Measurements from ENCODE around the gene CYP2S1. TPM values are rescaled to one million over a fixed set of nuclear protein-coding genes. Genes with fewer than 3 reads are reported as not detected.
A peak's percentile ranks its signal among the peaks of the same experiment; 100 is the strongest.

The CYP2S1 gene
- total and polyA plus RNA-seq, 9 of the 15 experiments (the other 6 are each of a cell fraction or from before 2014, with no cell fraction given): 0.07 to 1.9 (median 0.41) TPM

GRCh38 chr19:41226053-41226873 is 33.2 kb downstream of the CYP2S1 start (continued):
- TF ChIP-seq RREB1 (CRISPR knock-in tag; IDR thresholded peaks at IDR 0.05) (0 out of 2 replicates have a peak, but pooled peaks have one; percentile 41), MXI1 (IDR thresholded peaks at IDR 0.05; ENCODE audit: low read depth, low read length) (no peak), POLR3A (IDR thresholded peaks at IDR 0.05; ENCODE audit: borderline replicate concordance, extremely low read depth, insufficient read depth, insufficient read length) (no peak), E2F8 (IDR thresholded peaks at IDR 0.05; ENCODE audit: low read depth, partially characterized antibody) (no peak), CBFA2T3 (IDR thresholded peaks at IDR 0.05) (0 out of 2 replicates have a peak, but pooled peaks have one; percentile 52), SRSF7 (optimal IDR thresholded peaks at IDR 0.05; ENCODE audit: low read depth, low read length) (no peak), ZNF644 (tag; IDR thresholded peaks at IDR 0.05; ENCODE audit: low read depth) (no peak), ZNF121 (CRISPR knock-in tag; conservative IDR thresholded peaks at IDR 0.05) (no peak), SMARCB1 (IDR thresholded peaks at IDR 0.05; ENCODE audit: insufficient read length, low read depth) (no peak), ZNF589 (CRISPR knock-in tag; IDR thresholded peaks at IDR 0.05; ENCODE audit: low read depth) (no peak; the same call in 1 of the 2 replicates), PATZ1 (CRISPR knock-in tag; IDR thresholded peaks at IDR 0.05; ENCODE audit: borderline replicate concordance) (no peak), FOS (IDR thresholded peaks at IDR 0.05; ENCODE audit: extremely low read depth, insufficient read length) (no peak)
